CD4-positive, alpha-beta T cell treated with Interleukin-1 beta for 1 hour (primary cell): ENCODE results near the gene SH3BGRL3.
"Not testable (repeated sequence)": the region's sequence is repeated elsewhere in the genome, so short reads cannot be mapped to it uniquely, and the experiment has no call there.

Experiments
- DNase-seq, 2 donors: peaks; one replicate each; pipeline ENCODE4 v3.0.0-alpha.2; 2020 to 2022

Gene SH3BGRL3

GRCh38 chr1:26279456-26280332, at the start of gene SH3BGRL3:
SH3BGRL3 (plus strand) TSS chr1:26280086; CDS start chr1:26280156, 70 bp downstream.
- peak; percentile 84 to 87 for DNase-seq

GRCh38 chr1:26230682-26231081, 49.2 kb upstream of the SH3BGRL3 start:
- DNase-seq, result not testable (repeated sequence)

GRCh38 chr1:26233903-26234643, 45.8 kb upstream of the SH3BGRL3 start, which contains the start of gene CEP85:
CEP85 (plus strand) TSS chr1:26234200; CDS start chr1:26239784, 5,584 bp downstream.
- peak; percentile 98 for DNase-seq

GRCh38 chr1:26234644-26235370, 45.1 kb upstream of the SH3BGRL3 start:
- DNase-seq, result peak in 1 of 2 donors; percentile 29

DNA sequence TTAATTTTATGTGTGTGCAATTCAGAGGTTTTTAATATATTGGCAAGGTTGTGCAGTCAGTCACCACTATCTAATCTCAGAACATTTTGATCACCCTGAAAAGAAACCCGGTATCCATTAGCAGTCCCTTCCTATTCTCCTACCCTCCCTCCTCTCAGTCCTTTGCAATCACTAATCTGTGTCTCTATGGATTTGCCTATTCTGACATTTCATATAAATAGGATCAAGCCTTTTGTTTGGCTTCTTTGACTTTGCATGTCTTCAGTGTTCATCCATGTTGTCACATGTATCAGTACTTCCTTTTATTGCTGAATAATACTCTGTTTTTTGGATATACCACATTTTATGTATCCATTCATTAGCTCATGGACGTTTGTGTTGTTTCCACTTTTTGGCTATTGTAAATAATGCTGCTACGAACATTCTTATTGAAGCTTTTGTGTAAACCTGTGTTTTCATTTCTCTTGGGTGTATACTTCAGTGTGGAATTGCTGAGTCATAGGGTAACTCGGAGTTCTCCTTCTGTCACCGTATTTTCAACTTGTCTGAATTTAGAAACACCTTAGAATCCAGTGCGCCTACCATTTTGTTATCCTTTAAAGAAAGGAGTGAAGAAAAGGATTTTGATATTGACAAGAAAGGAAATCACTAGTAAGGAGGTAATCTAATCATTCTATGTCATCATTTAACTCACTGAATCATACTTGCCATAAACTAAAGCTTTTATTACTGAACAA, 42.5 kb upstream of the SH3BGRL3 start:
- no peak for DNase-seq

DNA sequence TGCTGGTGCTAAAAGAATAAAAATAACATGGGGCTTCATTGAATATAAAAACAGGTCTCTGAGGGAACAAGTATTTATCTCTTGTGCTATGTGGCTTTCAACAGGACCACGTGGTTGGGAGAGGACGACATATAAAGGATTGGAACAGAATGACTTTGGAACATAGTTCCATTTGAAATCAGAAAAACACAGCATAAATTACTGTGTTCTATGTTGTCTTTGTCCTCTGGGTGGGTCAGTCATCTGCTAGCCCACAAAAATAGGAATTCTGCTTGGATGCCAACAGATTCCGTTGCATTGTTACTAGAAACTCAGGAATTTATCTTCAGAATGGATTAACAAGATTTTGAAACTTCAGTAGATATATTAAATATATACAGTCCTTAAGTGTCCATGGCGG, 40.0 kb upstream of the SH3BGRL3 start:
- DNase-seq, result no peak

DNA sequence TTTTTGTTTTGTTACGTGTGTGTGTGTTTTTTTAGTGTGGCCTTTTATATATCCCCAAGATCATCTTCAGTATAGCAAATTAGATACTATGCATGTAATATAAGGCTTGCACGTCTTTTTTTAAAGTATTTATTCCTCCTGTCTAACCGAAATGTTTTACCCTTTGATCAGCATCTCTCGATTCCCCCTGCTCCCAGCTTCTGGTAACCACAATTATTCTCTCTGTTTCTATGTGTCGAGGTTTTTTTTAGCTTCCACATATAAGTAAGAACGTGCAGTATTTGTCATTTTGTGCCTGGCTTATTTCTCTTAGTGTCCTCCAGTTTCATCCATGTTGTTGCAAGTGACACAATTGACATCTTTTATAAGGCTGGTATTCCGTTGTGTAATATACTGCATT, 27.2 kb upstream of the SH3BGRL3 start:
- DNase-seq, result no peak

- DNase-seq, result no peak
These were observed 25.5 kb upstream of the SH3BGRL3 start for GRCh38 chr1:26254404-26254803.

DNA sequence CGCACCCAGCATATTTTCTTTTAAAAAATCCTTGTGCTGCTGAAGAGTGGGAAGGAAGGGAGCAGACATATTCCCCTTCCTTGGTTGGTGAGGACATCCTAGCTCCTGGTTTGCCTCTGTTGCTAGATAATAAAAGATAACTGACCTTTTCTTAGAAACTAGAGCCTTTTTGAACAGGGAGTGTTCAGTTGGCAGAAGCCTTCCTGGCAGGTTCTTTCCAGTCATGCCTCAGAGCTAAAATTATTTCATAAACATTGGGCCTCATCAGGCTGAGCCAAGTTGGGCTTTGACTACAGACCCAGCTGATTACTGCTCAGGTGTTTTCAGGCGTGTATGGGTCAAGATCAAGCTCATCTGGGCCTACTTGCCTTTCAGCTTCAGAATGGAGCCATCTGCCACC, 22.7 kb upstream of the SH3BGRL3 start:
- no peak for DNase-seq

- DNase-seq, result no peak
These were observed 20.9 kb upstream of the SH3BGRL3 start for GRCh38 chr1:26259005-26259404.

- peak in 1 of 2 donors; percentile 11 for DNase-seq
These were observed 20.3 kb upstream of the SH3BGRL3 start for GRCh38 chr1:26259578-26259977.

GRCh38 chr1:26263212-26263611, 16.7 kb upstream of the SH3BGRL3 start:
- no peak for DNase-seq

DNA sequence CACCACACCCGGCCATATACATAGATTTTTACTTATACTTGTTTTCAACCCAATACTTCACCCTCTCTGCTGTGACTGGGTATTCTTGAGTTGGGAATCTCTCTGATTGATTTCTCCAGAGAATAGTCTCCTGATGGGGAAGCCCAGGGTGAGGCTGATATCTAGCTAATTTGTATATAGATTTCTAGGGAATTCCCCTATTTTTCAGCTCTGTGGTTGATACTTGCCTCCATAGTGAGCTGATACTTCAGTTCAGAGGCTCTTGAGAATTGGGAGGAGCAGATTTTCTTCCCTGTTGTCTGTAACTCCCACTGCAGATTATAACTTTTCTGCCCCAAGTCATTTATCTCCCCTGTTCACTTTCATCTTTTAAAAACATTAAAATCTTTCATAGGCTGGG, 14.5 kb upstream of the SH3BGRL3 start:
- no peak for DNase-seq

DNA sequence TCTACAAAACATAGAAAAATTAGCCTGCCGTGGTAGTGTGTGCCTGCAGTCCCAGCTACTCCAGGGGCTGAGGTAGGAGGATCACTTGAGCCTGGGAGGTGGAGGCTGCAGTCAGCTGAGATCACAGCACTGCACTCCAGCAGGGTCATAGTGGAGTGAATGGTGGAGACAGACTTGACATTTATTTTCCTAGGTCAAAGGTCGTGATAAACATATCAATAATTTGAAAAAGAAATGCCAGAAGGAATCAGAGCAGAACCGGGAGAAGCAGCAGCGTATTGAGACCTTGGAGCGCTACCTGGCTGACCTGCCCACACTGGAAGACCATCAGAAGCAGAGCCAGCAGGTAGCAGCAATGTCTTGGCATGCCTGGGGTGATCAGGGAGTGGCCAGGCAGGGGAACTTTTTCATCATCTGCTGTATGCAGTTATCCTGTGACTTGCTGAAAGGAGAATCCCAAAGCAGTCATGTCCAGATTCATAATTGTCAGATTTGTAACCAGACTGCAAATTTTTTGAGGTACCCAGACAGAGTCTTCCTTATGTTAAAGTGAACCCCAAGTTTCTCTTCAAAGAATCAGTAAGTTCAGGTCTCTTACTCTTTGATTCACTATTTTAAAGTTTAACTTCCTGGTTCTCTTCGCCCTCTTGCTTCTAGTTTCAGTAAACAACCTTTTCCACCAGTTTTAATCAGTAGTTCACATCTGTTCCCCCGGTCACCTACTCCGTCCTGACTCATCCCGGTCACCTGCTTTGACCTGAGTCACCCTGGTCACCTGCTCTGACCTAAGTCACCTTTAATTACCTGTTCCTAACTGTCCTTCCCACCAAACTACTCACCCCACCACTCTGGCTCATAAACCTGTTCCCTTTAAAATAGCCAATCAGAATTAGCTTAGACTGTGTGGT, 11.3 kb upstream of the SH3BGRL3 start:
- no peak for DNase-seq

DNA sequence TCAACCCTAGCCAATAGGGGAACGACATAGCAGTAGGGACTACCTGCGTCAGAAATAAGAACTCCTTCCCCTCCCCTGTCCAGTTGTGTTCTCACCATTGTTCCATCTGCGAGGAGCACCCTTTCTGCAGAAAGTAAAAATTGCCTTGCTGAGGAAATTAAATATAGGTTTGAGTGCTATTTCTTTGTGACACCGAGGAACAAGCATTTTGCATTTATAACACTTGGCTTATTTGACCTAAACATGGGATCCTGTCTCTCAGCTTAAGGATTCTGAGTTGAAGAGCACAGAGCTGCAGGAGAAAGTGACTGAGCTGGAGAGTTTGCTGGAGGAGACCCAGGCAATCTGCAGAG, 10.7 kb upstream of the SH3BGRL3 start:
- no peak for DNase-seq

DNA sequence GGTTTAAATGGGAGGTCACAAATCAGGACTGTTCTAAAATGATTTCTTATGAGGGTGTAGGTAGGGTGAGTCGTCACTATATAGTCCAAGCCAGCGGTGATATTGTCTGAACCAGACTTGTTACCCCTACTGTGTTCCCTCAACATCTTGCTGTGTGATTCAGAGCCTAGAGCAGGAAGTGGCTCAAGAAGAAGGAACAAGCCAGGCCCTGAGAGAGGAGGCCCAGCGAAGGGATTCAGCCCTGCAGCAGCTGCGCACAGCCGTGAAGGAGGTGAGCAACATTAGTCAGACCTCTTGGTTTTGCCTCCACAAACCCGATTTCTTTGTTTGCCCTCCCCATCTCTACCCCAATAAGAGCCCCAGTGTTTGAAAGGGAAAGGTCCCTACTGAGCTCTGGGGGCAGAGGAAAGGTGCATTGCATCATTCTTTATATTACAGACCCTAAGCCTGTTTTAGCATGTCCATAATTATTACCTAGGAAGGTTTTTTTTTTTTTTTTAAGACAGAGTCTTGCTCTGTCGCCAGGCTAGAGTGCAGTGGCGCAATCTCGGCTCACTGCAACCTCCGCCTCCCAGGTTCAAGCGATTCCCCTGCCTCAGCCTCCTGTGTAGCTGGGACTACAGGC, 5.0 kb upstream of the SH3BGRL3 start:
- DNase-seq, result peak in 1 of 2 donors; percentile 68

- DNase-seq, result peak; percentile 80 to 81
These were observed 4.1 kb upstream of the SH3BGRL3 start for GRCh38 chr1:26275580-26276431.

GRCh38 chr1:26276432-26276838, 3.5 kb upstream of the SH3BGRL3 start:
- DNase-seq, result no peak

DNA sequence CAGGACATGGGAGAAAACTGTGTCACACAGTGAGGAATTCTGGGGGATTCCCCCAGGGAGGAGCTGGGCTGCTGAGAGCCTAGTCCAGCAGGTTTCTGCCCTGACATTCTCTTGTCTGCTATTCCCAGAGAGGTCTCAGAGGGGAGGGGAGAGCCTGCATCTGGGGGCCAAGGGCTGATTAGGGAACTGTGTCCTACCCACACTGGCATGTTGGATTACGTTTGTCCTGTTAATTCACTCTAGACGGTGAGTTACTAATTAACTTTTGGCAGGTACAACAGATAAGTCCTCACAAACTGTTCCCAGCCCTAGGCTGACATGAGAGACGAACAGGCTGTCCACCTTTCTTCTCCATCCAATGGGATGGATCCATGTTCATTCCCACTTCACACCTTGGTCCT, 2.6 kb upstream of the SH3BGRL3 start:
- DNase-seq, result no peak

DNA sequence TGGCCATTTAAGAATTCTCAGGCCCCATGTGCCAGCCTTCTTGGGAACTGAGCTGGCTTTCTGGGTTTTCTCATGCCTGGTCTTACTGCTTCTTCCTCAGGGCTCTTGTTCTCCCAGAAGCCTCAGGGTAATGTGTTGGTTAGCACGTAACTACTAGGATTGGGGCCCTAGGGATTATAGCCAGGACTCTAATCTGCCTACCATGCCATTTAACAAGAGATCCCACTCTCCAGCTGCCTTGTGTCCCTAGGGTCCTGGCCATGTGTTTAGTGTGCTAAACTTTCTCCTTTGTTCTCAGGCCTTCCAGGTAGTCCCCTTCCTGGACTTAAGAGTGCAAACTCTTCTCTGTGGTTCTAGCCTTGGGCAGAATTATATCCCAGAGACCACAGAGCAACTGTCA, 2.2 kb upstream of the SH3BGRL3 start:
- DNase-seq, result no peak
